ENCODE results near the gene PRDM16.

PRDM16 gene

GRCh38 chr1:3454811-3455618 is 386.0 kb downstream of the PRDM16 start:
- DNase-seq (ENCODE audit: low read depth in 2 of 3, low spot score in 2 of 3), result no peak

- DNase-seq (ENCODE audit: low read depth in 2 of 3, low spot score in 2 of 3), result no peak
Measured at GRCh38 chr1:3455670-3456448, 386.9 kb downstream of the PRDM16 start.

GRCh38 chr1:3456449-3456963 is 387.5 kb downstream of the PRDM16 start:
- DNase-seq (ENCODE audit: low read depth in 2 of 3, low spot score in 2 of 3), result no peak

- no peak for DNase-seq (ENCODE audit: low read depth in 2 of 3, low spot score in 2 of 3)
Measured at GRCh38 chr1:3456964-3457909, 388.2 kb downstream of the PRDM16 start.

GRCh38 chr1:3457910-3458883 is 389.2 kb downstream of the PRDM16 start:
- no peak for DNase-seq (ENCODE audit: low read depth in 2 of 3, low spot score in 2 of 3)

GRCh38 chr1:3459051-3459908 is 390.3 kb downstream of the PRDM16 start:
- DNase-seq (ENCODE audit: low read depth in 2 of 3, low spot score in 2 of 3), result no peak

GRCh38 chr1:3459940-3460671 is 391.1 kb downstream of the PRDM16 start:
- no peak for DNase-seq (ENCODE audit: low read depth in 2 of 3, low spot score in 2 of 3)

- no peak for DNase-seq (ENCODE audit: low read depth in 2 of 3, low spot score in 2 of 3)
Measured at GRCh38 chr1:3460672-3461131, 391.7 kb downstream of the PRDM16 start.

- no peak for DNase-seq (ENCODE audit: low read depth in 2 of 3, low spot score in 2 of 3)
Measured at GRCh38 chr1:3461238-3461933, 392.4 kb downstream of the PRDM16 start.

GRCh38 chr1:3461934-3462275 is 392.9 kb downstream of the PRDM16 start:
- no peak for DNase-seq (ENCODE audit: low read depth in 2 of 3, low spot score in 2 of 3)

GRCh38 chr1:3462356-3463012 is 393.5 kb downstream of the PRDM16 start:
- DNase-seq (ENCODE audit: low read depth in 2 of 3, low spot score in 2 of 3), result no peak

- no peak for DNase-seq (ENCODE audit: low read depth in 2 of 3, low spot score in 2 of 3)
Measured at GRCh38 chr1:3463013-3463385, 394.0 kb downstream of the PRDM16 start.

GRCh38 chr1:3463408-3463863 is 394.4 kb downstream of the PRDM16 start:
- no peak for DNase-seq (ENCODE audit: low read depth in 2 of 3, low spot score in 2 of 3)

GRCh38 chr1:3463891-3464648 is 395.1 kb downstream of the PRDM16 start:
- no peak for DNase-seq (ENCODE audit: low read depth in 2 of 3, low spot score in 2 of 3)

GRCh38 chr1:3464649-3465025 is 395.6 kb downstream of the PRDM16 start:
- DNase-seq (ENCODE audit: low read depth in 2 of 3, low spot score in 2 of 3), result no peak
